T-helper 2 cell treated with Interferon-gamma antibody and Interleukin-4, amounts not matched to agents 5 μg/mL and 100 μg/mL, for 36 hours (primary cell): ENCODE measurements around the gene PROS1.
"Not testable (repeated sequence)": the region's sequence is repeated elsewhere in the genome, so short reads cannot be mapped to it uniquely, and the experiment has no call there.

Experiments
- DNase-seq: peaks from one replicate; pipeline ENCODE4 v3.0.0; 2021; ENCODE audit warnings: low spot score
- H3K27ac Mint-ChIP-seq: one replicate; pipeline ENCODE4 v1.8.0; 2021; ENCODE audit warnings: mild to moderate bottlenecking, mixed read lengths
- H3K27me3 Mint-ChIP-seq: one replicate; pipeline ENCODE4 v1.8.0; 2021; ENCODE audit warnings: low read depth, mixed read lengths
- H3K36me3 Mint-ChIP-seq: one replicate; pipeline ENCODE4 v1.8.0; 2021; ENCODE audit warnings: low read depth, mixed read lengths
- H3K4me1 Mint-ChIP-seq: one replicate; pipeline ENCODE4 v1.8.0; 2021; ENCODE audit warnings: low read depth, mixed read lengths
- H3K4me3 Mint-ChIP-seq: one replicate; pipeline ENCODE4 v1.8.0; 2022; ENCODE audit warnings: mild to moderate bottlenecking, moderate library complexity, mixed read lengths
- H3K9me3 Mint-ChIP-seq: one replicate; pipeline ENCODE4 v1.8.0; 2021; ENCODE audit warnings: mixed read lengths

The PROS1 gene

GRCh38 chr3:93989241-93989640 lies 15.5 kb upstream of the PROS1 start:
- Mint-ChIP-seq H3K27me3 (no peaks in the 10 kb centered on the region), H3K4me3 (no peak overlapping the region), H3K36me3 (no peaks in the 10 kb centered on the region), H3K9me3 (no peaks in the 10 kb centered on the region), H3K4me1 (peaks cover 1% of the 10 kb centered on the region), H3K27ac (no peak overlapping the region)
- no peak for DNase-seq

DNA sequence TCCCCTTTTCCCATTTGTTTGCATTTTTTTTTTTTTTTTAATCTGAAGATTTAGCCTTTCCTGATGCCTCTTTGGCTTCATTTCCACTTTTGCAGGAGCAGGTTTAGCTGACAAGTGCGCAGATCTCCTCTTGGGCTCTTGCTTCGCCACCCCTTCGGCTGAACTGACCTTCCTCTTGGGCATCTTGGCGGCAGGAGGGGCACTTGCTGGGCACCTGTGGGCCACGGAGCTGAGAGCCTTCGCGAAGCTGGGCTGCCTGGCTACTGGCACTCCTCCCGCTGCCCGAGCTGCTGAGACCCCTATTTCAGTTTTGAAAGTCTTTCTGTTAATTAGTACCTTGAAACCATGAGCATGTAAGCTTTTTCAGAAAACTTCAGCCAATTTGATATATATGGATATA lies 15.1 kb upstream of the PROS1 start:
- Mint-ChIP-seq H3K36me3 (no peaks in the 10 kb centered on the region), H3K9me3 (no peaks in the 10 kb centered on the region), H3K4me1 (no peaks in the 10 kb centered on the region), H3K27me3 (no peaks in the 10 kb centered on the region), H3K4me3 (no peak overlapping the region), H3K27ac (no peak overlapping the region)
- no peak for DNase-seq

DNA sequence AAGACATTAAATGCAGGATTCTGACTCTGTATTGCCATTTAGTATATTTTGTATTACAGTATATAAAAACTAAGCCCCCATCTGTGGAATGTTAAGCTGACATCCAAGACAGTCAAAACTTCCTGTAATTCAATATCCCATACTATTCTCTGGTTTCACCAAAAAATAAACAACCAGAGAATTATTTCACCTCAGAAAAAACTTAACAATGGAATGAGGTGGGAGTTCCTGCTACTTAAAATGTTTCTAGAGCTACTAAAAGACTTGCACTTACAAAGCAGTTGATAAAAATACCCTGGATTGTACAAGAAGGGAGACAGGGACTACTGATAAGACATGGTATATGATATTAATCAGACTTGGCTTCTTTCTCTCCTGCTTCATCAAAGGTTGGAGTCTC lies 14.6 kb upstream of the PROS1 start:
- Mint-ChIP-seq H3K4me1 (no peaks in the 10 kb centered on the region), H3K27me3 (no peaks in the 10 kb centered on the region), H3K4me3 (no peak overlapping the region), H3K27ac (no peak overlapping the region), H3K36me3 (no peaks in the 10 kb centered on the region), H3K9me3 (no peaks in the 10 kb centered on the region)
- no peak for DNase-seq

DNA sequence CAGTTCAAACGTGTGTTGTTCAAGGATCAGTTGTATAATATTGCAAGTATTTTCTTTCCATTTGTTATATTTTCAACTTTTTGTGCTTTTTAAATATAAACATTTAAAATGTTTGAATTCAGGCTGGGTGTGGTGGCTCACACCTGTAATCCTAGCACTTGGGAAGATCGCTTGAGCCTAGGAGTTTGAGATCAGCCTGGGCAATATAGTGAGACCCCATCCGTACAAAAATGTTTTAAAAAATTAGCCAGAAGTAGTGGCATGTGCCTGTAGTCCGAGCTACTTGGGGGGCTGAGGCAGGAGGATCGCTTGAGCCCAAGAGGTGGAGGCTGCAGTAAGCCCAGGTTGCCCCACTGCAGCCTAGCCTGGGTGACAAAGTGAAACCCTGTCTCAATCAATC lies 10.9 kb upstream of the PROS1 start:
- H3K27me3 Mint-ChIP-seq, result no peaks in the 10 kb centered on the region

GRCh38 chr3:93983408-93983807 lies 9.7 kb upstream of the PROS1 start:
- H3K27me3 Mint-ChIP-seq, result no peaks in the 10 kb centered on the region
- DNase-seq, result no peak
- peaks cover 18% of the 10 kb centered on the region for H3K4me1 Mint-ChIP-seq
- no peaks in the 10 kb centered on the region for H3K36me3 Mint-ChIP-seq
- H3K27ac Mint-ChIP-seq, result no peak overlapping the region
- H3K4me3 Mint-ChIP-seq, result no peak overlapping the region
- no peaks in the 10 kb centered on the region for H3K9me3 Mint-ChIP-seq

More for the DNA sequence above, 10.9 kb upstream of the PROS1 start:
- H3K36me3 Mint-ChIP-seq, result no peaks in the 10 kb centered on the region
- no peak for DNase-seq
- H3K9me3 Mint-ChIP-seq, result no peaks in the 10 kb centered on the region
- H3K27ac Mint-ChIP-seq, result no peak overlapping the region
- H3K4me1 Mint-ChIP-seq, result peaks cover 14% of the 10 kb centered on the region
- no peak overlapping the region for H3K4me3 Mint-ChIP-seq

DNA sequence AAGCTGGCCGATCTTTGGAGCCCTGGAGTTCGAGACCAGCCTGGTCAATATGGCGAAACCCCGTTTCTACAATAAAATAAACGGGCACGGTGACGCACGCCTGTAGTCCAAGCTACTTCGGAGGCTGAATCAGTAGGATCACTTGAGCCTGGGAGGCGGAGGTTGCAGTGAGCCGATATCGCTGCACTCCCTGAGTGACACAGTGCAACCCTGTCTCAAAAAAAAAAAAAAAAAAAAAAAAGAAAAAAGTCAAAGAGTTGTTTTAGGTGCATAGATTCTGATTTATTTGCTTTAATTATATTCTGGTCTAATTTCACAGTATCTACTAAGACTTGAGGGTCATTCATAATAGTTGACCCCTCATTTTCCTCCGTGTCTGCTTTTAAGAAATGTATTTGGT lies 8.0 kb upstream of the PROS1 start:
- Mint-ChIP-seq H3K27me3 (no peaks in the 10 kb centered on the region), H3K36me3 (no peaks in the 10 kb centered on the region), H3K4me1 (peaks cover 18% of the 10 kb centered on the region), H3K27ac (no peak overlapping the region), H3K4me3 (peak overlapping the region; percentile 87), H3K9me3 (no peaks in the 10 kb centered on the region)
- no peak for DNase-seq

DNA sequence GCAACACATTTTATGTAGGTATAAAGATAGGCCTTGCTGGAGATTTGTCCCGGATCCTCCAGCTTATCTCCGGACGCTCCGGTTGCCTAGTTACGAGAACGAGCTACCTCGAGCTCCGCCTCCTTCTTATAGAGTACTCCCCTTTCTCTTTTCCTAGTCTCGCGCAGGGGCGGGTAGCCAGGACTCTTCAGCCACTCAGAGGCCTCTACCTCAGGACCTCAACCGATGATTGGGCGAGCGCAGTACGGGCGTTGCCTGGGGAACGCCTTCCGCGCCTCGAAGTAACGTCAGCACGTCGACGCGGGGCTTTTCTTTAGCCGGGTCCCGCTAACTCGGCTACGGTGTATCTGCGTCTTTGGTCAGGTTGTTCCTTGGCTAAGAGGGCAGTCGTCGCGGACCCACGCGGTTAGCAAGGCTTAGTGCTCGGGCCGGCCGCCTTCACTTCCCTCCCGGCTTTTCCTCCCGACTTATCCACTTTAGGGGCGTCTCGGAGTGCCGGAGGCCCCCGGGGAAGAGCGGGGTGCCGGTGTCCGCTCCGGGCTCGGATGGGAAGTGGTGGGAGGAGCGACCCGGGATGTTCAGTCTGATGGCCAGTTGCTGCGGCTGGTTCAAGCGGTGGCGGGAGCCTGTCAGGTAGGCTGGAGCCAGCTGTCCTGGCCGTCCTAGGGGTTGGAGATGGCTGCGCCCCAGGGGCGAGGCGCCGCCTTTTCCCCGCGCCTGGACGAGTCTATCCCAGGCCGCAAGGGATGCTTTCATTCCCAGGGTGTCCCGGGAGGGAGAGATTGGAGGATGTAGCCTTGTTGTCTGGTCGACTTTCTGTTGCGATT lies 6.4 kb upstream of the PROS1 start, which contains the start of gene ARL13B:
ARL13B (plus strand) TSS at position 306 of the 827 bp plus-strand sequence; CDS start at position 575, 269 bp downstream.
- no peaks in the 10 kb centered on the region for H3K36me3 Mint-ChIP-seq
- peak within 1 kb of the TSS; percentile 56 for H3K27ac Mint-ChIP-seq
- peak; percentile 94 for DNase-seq
- peak within 1 kb of the TSS; percentile 87 for H3K4me3 Mint-ChIP-seq
- no peaks in the 10 kb centered on the region for H3K9me3 Mint-ChIP-seq
- peaks cover 7% of the 10 kb centered on the region for H3K27me3 Mint-ChIP-seq
- H3K4me1 Mint-ChIP-seq, result peaks cover 18% of the 10 kb centered on the region

GRCh38 chr3:93969997-93970396 lies 3.7 kb downstream of the PROS1 start:
- Mint-ChIP-seq H3K4me1 (peaks cover 11% of the 10 kb centered on the region), H3K4me3 (no peak overlapping the region), H3K9me3 (no peaks in the 10 kb centered on the region), H3K27me3 (peaks cover 12% of the 10 kb centered on the region), H3K36me3 (no peaks in the 10 kb centered on the region), H3K27ac (no peak overlapping the region)
- no peak for DNase-seq

DNA sequence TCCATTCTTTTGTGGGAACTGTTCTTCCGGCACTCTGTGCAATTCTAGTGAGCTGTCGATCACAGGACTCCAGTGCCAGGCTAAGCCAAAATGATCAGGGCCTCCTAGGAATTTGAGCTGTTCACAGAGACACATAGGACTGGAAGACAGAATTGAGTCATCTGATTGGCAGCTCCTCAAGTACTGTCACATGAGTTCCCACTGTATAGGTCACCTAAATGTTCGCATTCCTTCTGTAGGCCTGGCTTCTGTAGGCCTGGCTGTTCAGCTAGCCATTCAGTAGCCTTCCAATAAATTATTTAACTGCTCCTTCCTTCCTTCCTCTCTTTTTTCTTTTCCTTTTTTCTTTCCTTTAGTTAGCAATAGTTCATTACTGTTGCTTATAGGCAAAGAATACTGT lies 4.3 kb downstream of the PROS1 start:
- no peaks in the 10 kb centered on the region for H3K36me3 Mint-ChIP-seq
- peaks cover 11% of the 10 kb centered on the region for H3K4me1 Mint-ChIP-seq
- no peak overlapping the region for H3K4me3 Mint-ChIP-seq
- no peak for DNase-seq
- no peaks in the 10 kb centered on the region for H3K9me3 Mint-ChIP-seq
- H3K27ac Mint-ChIP-seq, result no peak overlapping the region
- peaks cover 12% of the 10 kb centered on the region for H3K27me3 Mint-ChIP-seq

DNA sequence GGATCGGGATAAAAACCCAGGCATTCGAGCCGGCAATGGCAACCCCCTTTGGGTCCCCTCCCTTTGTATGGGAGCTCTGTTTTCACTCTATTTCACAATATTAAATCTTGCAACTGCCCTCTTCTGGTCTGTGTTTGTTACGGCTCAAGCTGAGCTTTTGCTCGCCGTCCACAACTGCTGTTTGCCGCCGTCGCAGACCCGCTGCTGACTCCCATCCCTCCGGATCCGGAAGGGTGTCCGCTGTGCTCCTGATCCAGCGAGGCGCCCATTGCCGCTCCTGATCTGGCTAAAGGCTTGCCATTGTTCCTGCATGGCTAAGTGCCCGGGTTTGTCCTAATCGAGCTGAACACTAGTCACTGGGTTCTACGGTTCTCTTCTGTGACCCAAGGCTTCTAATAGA lies 8.6 kb downstream of the PROS1 start:
- not testable (repeated sequence) for H3K4me1 Mint-ChIP-seq, DNase-seq, H3K4me3 Mint-ChIP-seq, H3K27me3 Mint-ChIP-seq, H3K27ac Mint-ChIP-seq, H3K36me3 Mint-ChIP-seq, H3K9me3 Mint-ChIP-seq

DNA sequence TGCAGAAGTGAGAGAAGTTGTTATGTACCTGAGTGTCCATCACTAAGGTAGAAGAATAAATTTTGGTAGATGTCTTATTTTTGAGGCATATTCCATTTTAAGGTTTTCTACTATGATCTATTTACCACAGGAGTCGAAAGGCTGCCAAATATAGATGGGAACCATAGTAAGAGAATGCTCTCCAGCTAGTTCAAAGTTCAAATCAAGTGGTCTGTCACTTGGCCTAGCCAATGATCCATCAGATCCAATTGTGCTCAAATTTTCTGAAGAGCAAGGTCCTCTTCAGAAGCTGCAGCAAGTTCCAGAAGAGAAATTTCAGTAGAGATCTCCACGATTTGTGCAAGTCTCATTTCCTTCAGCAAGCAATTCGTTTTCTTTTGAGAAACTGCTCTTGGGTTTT lies 10.9 kb downstream of the PROS1 start:
- H3K27ac Mint-ChIP-seq, result no peak overlapping the region
- H3K9me3 Mint-ChIP-seq, result no peaks in the 10 kb centered on the region
- DNase-seq, result no peak
- no peak overlapping the region for H3K4me3 Mint-ChIP-seq
- no peaks in the 10 kb centered on the region for H3K36me3 Mint-ChIP-seq
- peaks cover 3% of the 10 kb centered on the region for H3K27me3 Mint-ChIP-seq
- no peaks in the 10 kb centered on the region for H3K4me1 Mint-ChIP-seq

DNA sequence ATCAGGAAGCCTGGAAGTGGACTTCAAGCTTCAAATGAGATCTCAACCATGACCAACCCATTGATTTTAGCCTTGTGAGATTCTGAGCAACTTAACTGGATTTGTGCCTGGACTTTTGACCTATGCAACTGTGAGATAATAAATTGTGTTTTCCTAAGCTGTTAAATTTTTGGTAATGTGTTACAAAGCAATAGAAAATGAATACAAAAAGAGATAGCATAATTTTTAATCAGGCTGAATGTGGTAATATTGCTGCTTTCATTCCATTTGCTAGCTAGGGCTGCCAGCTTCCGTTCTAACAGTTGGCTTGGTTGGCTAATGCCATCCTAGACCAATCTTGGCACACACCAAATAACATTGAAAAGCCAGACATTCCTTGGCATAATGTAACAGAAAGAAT lies 12.2 kb downstream of the PROS1 start:
- no peak overlapping the region for H3K27ac Mint-ChIP-seq
- no peaks in the 10 kb centered on the region for H3K36me3 Mint-ChIP-seq
- H3K4me3 Mint-ChIP-seq, result no peak overlapping the region
- H3K4me1 Mint-ChIP-seq, result no peaks in the 10 kb centered on the region
- DNase-seq, result no peak
- peaks cover 3% of the 10 kb centered on the region for H3K27me3 Mint-ChIP-seq
- H3K9me3 Mint-ChIP-seq, result no peaks in the 10 kb centered on the region

GRCh38 chr3:93961026-93961425 lies 12.7 kb downstream of the PROS1 start:
- Mint-ChIP-seq H3K4me1 (no peaks in the 10 kb centered on the region), H3K4me3 (no peak overlapping the region), H3K9me3 (no peaks in the 10 kb centered on the region), H3K27me3 (peaks cover 3% of the 10 kb centered on the region), H3K27ac (no peak overlapping the region), H3K36me3 (no peaks in the 10 kb centered on the region)
- no peak for DNase-seq

- H3K27ac Mint-ChIP-seq, H3K27me3 Mint-ChIP-seq, DNase-seq, H3K9me3 Mint-ChIP-seq, H3K4me3 Mint-ChIP-seq, H3K4me1 Mint-ChIP-seq, H3K36me3 Mint-ChIP-seq: not testable (repeated sequence)
Observed at GRCh38 chr3:93949958-93950357, 23.7 kb downstream of the PROS1 start.

GRCh38 chr3:93937485-93937884 lies 36.2 kb downstream of the PROS1 start:
- not testable (repeated sequence) for H3K27me3 Mint-ChIP-seq

More at GRCh38 chr3:93937485-93937884, 36.2 kb downstream of the PROS1 start:
- not testable (repeated sequence) for H3K4me1 Mint-ChIP-seq, H3K36me3 Mint-ChIP-seq, DNase-seq, H3K9me3 Mint-ChIP-seq, H3K27ac Mint-ChIP-seq, H3K4me3 Mint-ChIP-seq
